GM18861 (cell line): ENCODE results near the gene TJP3.

ENCODE experiments used
- ATAC-seq: cut with Tn5 transposase; IDR thresholded peaks from one replicate; pipeline ENCODE4 v1.9.1; 2021; ENCODE audit not compliant: unreplicated experiment

TJP3 gene

GRCh38 chr19:3690551-3691371 is 17.4 kb upstream of the TJP3 start:
- no peak for ATAC-seq

- no peak for ATAC-seq
Measured at GRCh38 chr19:3691372-3691716, 16.8 kb upstream of the TJP3 start.

- no peak for ATAC-seq
Measured at GRCh38 chr19:3691726-3692125, 16.5 kb upstream of the TJP3 start.

- ATAC-seq = no peak
Measured at GRCh38 chr19:3692141-3693024, 15.8 kb upstream of the TJP3 start.

- no peak for ATAC-seq
Measured at GRCh38 chr19:3693025-3693925, 14.9 kb upstream of the TJP3 start.

- no peak for ATAC-seq
Measured at GRCh38 chr19:3694361-3695123, 13.6 kb upstream of the TJP3 start.

GRCh38 chr19:3695124-3695733 is 13.0 kb upstream of the TJP3 start:
- no peak for ATAC-seq

- ATAC-seq = no peak
Measured at GRCh38 chr19:3695986-3696659, 12.1 kb upstream of the TJP3 start.

GRCh38 chr19:3696660-3696995 is 11.6 kb upstream of the TJP3 start:
- no peak for ATAC-seq

GRCh38 chr19:3697094-3697493 is 11.1 kb upstream of the TJP3 start:
- no peak for ATAC-seq

GRCh38 chr19:3697671-3698385 is 10.4 kb upstream of the TJP3 start:
- ATAC-seq = no peak

- no peak for ATAC-seq
Measured at GRCh38 chr19:3698386-3698950, 9.7 kb upstream of the TJP3 start.

GRCh38 chr19:3698974-3699740 is 9.0 kb upstream of the TJP3 start:
- no peak for ATAC-seq

GRCh38 chr19:3699741-3700241 is 8.4 kb upstream of the TJP3 start:
- no peak for ATAC-seq

- ATAC-seq = peak; percentile 64
Measured at GRCh38 chr19:3700242-3701032, 7.7 kb upstream of the TJP3 start, which contains the start of gene PIP5K1C. TSS of gene PIP5K1C (minus strand) at chr19:3700468. CDS start at chr19:3700390, 78 bp downstream.

GRCh38 chr19:3701200-3701599 is 7.0 kb upstream of the TJP3 start:
- ATAC-seq = no peak

- ATAC-seq = no peak
Measured at GRCh38 chr19:3707868-3708206, 347 bp upstream of the TJP3 start.
